ENCODE data around the gene CFAP68.

DNA sequence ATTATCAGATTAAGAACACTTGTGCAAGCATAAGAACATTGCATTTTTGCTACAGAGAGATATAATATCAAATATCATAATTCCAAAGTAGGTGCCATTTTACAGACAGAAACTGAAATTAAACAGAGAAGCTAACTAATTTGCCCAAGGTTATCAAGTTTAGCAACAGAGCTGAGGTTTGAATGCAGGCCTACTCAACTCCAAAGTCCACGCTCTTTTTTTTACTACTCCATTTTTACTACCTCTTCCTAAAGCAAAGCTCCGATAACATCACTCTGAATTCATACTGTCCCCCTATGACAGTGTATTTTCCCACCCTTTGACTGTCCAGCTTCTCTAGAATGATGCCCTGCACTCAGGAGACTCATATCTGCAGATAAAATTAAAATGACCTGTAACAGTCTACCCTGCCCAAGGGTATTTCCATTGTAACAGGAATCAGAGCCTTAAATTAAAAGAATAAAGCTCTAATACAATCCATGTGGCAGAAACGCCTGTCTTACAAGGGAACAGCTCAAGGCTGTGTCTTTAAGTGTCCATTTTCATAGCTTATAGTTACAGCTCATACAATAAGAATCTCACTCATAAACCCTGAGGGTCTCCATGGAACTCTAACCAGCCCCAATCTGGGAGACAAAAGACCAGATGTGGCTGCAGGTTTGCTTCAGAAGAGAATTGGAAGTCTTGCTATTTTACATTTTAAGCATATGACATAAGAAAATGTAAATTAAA, 44.7 kb upstream of the CFAP68 start:
- TF ChIP-seq POLR2A (IDR thresholded peaks at IDR 0.05; ENCODE audit: low read depth, low read length) (no peak), SREBF2 (IDR thresholded peaks at IDR 0.05; ENCODE audit: low read length) (no peak), POLR2AphosphoS5 (IDR thresholded peaks at IDR 0.05; ENCODE audit: low read length) (no peak), CTCF (IDR thresholded peaks at IDR 0.05 in 2 of 3, conservative IDR thresholded peaks at IDR 0.05 in 1 of 3; ENCODE audit: control insufficient read depth in 2 of 3, extremely low read depth in 1 of 3, insufficient read depth in 1 of 3, low read depth in 3 of 3, low read length in 3 of 3) (no peak), MXI1 (IDR thresholded peaks at IDR 0.05; ENCODE audit: low read depth, low read length) (no peak)
